RWPE2 (cell line): ENCODE measurements around the gene GPR148.

Experiments
- ATAC-seq: fragments of 200-7000 bp; cut with Tn5 transposase; 3 replicates; pipeline ENCODE4 v1.9.1; 2021; ENCODE audit warnings: low read depth
- DNase-seq: peaks from one replicate; pipeline ENCODE4 v3.0.0-alpha.2; 2020; ENCODE audit warnings: low spot score
- H3K27ac ChIP-seq: fragments of 450-650 bp; 2 replicates; pipeline ENCODE4 v1.5.1; 2017; ENCODE audit warnings: mild to moderate bottlenecking; ENCODE audit not compliant: poor library complexity, severe bottlenecking
- H3K27me3 ChIP-seq: fragments of 250-450 bp; sonication (Bioruptor Pico); 2 replicates; pipeline ENCODE4 v1.5.1; 2021; ENCODE audit warnings: mild to moderate bottlenecking, moderate library complexity; ENCODE audit not compliant: insufficient read depth, poor library complexity, severe bottlenecking
- H3K36me3 ChIP-seq: fragments of 250-450 bp; sonication (Bioruptor Pico); 2 replicates; pipeline ENCODE4 v1.5.1; 2020; ENCODE audit warnings: low read depth, mild to moderate bottlenecking, moderate library complexity
- H3K4me1 ChIP-seq: fragments of 250-450 bp; sonication (Bioruptor Pico); 2 replicates; pipeline ENCODE4 v1.5.1; 2021; ENCODE audit warnings: mild to moderate bottlenecking, moderate library complexity; ENCODE audit not compliant: insufficient read depth, poor library complexity, severe bottlenecking
- H3K4me3 ChIP-seq: fragments of 250-450 bp; sonication (Bioruptor Pico); 2 replicates; pipeline ENCODE4 v1.5.1; 2021; ENCODE audit warnings: mild to moderate bottlenecking, moderate library complexity; ENCODE audit not compliant: severe bottlenecking
- H3K9me3 ChIP-seq: fragments of 250-450 bp; sonication (Bioruptor Pico); 2 replicates; pipeline ENCODE4 v1.5.1; 2021; ENCODE audit warnings: mild to moderate bottlenecking, moderate library complexity; ENCODE audit not compliant: severe bottlenecking
- TF ChIP-seq, protein P1 (sequence below): fragments of 450-650 bp; IDR thresholded peaks from one replicate; pipeline ENCODE4 v1.5.1; 2017; ENCODE audit warnings: mild to moderate bottlenecking, moderate library complexity; ENCODE audit not compliant: poor library complexity, severe bottlenecking

The GPR148 gene

GRCh38 chr2:130740671-130741070 is 11.8 kb downstream of the GPR148 start:
- H3K27me3 ChIP-seq = peaks cover 8% of the 10 kb centered on the region
- DNase-seq (no peak), ATAC-seq (no peak)
- H3K36me3 ChIP-seq = no peaks in the 10 kb centered on the region
- H3K4me3 ChIP-seq = no peak overlapping the region
- H3K27ac ChIP-seq = no peak overlapping the region
- no peaks in the 10 kb centered on the region for H3K4me1 ChIP-seq
- TF ChIP-seq, protein P1, sequence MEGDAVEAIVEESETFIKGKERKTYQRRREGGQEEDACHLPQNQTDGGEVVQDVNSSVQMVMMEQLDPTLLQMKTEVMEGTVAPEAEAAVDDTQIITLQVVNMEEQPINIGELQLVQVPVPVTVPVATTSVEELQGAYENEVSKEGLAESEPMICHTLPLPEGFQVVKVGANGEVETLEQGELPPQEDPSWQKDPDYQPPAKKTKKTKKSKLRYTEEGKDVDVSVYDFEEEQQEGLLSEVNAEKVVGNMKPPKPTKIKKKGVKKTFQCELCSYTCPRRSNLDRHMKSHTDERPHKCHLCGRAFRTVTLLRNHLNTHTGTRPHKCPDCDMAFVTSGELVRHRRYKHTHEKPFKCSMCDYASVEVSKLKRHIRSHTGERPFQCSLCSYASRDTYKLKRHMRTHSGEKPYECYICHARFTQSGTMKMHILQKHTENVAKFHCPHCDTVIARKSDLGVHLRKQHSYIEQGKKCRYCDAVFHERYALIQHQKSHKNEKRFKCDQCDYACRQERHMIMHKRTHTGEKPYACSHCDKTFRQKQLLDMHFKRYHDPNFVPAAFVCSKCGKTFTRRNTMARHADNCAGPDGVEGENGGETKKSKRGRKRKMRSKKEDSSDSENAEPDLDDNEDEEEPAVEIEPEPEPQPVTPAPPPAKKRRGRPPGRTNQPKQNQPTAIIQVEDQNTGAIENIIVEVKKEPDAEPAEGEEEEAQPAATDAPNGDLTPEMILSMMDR = no peak
- no peaks in the 10 kb centered on the region for H3K9me3 ChIP-seq

DNA sequence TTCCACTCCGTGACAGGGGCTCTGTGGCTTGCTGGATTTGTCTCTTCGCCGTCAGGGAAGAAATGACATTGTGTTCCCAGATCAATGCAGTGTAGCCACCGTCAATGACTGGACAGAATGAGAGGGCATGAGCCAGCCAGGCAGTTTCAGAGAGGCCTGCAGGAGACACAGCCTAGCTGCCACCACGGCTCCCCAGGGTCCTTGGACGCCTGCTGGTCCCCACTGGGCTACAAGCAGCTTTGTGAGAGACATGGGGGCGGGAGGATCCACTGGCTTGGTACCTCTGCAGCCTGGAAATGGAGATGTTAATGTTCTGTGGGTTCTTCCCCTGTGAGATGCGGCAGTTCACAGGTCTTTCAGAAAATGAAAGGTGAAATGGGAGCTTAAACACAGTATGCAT is 14.4 kb downstream of the GPR148 start:
- H3K4me1 ChIP-seq = no peaks in the 10 kb centered on the region
- no peak overlapping the region for H3K4me3 ChIP-seq
- ATAC-seq (no peak), DNase-seq (no peak)
- no peak overlapping the region for H3K27ac ChIP-seq
- TF ChIP-seq, protein P1 = no peak
- H3K9me3 ChIP-seq = no peaks in the 10 kb centered on the region
- H3K27me3 ChIP-seq = peaks cover 8% of the 10 kb centered on the region
- H3K36me3 ChIP-seq = no peaks in the 10 kb centered on the region

- no peak overlapping the region for H3K27ac ChIP-seq
- no peak overlapping the region for H3K4me3 ChIP-seq
- no peaks in the 10 kb centered on the region for H3K9me3 ChIP-seq
These were observed 15.6 kb downstream of the GPR148 start for GRCh38 chr2:130744287-130745117.

GRCh38 chr2:130749078-130749477 is 20.2 kb downstream of the GPR148 start:
- DNase-seq (no peak), ATAC-seq (no peak)
- TF ChIP-seq, protein P1 = no peak
- Histone ChIP-seq H3K36me3 (no peaks in the 10 kb centered on the region), H3K4me3 (no peak overlapping the region), H3K27ac (no peak overlapping the region), H3K9me3 (no peaks in the 10 kb centered on the region), H3K27me3 (peaks cover 4% of the 10 kb centered on the region), H3K4me1 (no peaks in the 10 kb centered on the region)

More at GRCh38 chr2:130744287-130745117, 15.6 kb downstream of the GPR148 start:
- Histone ChIP-seq H3K4me1 (no peaks in the 10 kb centered on the region), H3K27me3 (peaks cover 8% of the 10 kb centered on the region), H3K36me3 (no peaks in the 10 kb centered on the region)
- DNase-seq (no peak), ATAC-seq (no peak)
- TF ChIP-seq, protein P1 = no peak

GRCh38 chr2:130749641-130750040 is 20.8 kb downstream of the GPR148 start:
- H3K27ac ChIP-seq = no peak overlapping the region
- ATAC-seq (no peak), DNase-seq (no peak)
- no peaks in the 10 kb centered on the region for H3K9me3 ChIP-seq
- H3K27me3 ChIP-seq = peaks cover 9% of the 10 kb centered on the region
- TF ChIP-seq, protein P1 = no peak
- H3K36me3 ChIP-seq = no peaks in the 10 kb centered on the region
- no peak overlapping the region for H3K4me3 ChIP-seq
- H3K4me1 ChIP-seq = no peaks in the 10 kb centered on the region
